ENCODE measurements around the gene MYO18A. TPM values are rescaled to one million over a fixed set of nuclear protein-coding genes. Genes with fewer than 3 reads are reported as not detected.

MYO18A gene
- total and polyA plus RNA-seq, 7 experiments from 2014 or later = 10.2 to 144 (median 95.3) TPM

DNA sequence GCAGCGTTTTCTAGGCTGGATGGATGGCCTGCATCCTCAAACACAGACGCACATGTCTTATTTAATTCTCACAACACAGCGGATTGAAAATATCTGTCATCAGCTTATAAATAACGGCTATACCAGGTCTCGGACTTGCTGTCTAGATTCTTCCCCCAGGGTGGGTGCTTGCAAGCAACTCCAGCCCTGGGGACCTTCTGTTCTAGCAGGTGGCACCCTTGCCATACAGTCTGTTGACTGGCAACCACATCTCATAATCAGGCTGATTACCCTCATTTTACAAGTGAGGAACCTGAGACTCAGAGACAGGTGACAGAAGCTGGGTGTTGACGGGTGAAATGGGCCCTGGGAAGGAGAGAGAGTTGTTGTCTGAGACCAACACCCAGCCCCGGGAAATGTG, 158.1 kb downstream of the MYO18A start:
- ChIA-PET POLR2A (no interaction called here), CTCF (no interaction called here)
- H3K27ac Mint-ChIP-seq = no peak overlapping the region
- peaks cover 0 to 14% (median 5%) of the 10 kb centered on the region in 7 donors for H3K4me1 Mint-ChIP-seq
- Histone ChIP-seq H3K27ac (ENCODE audit: low read depth, low read length) (no peak overlapping the region), H3K9me3 (ENCODE audit: control insufficient read depth in 2 of 3, low read length in 3 of 3) (no peaks in the 10 kb centered on the region), H3K36me3 (ENCODE audit: control insufficient read depth in 2 of 3, insufficient read depth in 3 of 3, low read length in 3 of 3) (no peaks in the 10 kb centered on the region), H3K4me3 (ENCODE audit: low read length) (no peak overlapping the region), H3K27me3 (ENCODE audit: control insufficient read depth in 2 of 2, insufficient read depth in 2 of 2, low read length in 2 of 2) (peaks cover 4 to 10% of the 10 kb centered on the region in 2 donors), H3K4me1 (ENCODE audit: control insufficient read depth in 2 of 2, insufficient read depth in 2 of 2, low read length in 2 of 2) (peaks cover 5 to 7% of the 10 kb centered on the region in 2 donors)
- H3K27me3 Mint-ChIP-seq = peaks cover 39 to 66% (median 56%) of the 10 kb centered on the region in 5 donors
- DNase-seq = no peak
- no peaks in the 10 kb centered on the region for H3K9me3 Mint-ChIP-seq
- H3K36me3 Mint-ChIP-seq = no peaks in the 10 kb centered on the region
- intact Hi-C loops (cut with micrococcal nuclease) = no loop called here
- no peak overlapping the region for H3K4me3 Mint-ChIP-seq
- ATAC-seq = no peak

DNA sequence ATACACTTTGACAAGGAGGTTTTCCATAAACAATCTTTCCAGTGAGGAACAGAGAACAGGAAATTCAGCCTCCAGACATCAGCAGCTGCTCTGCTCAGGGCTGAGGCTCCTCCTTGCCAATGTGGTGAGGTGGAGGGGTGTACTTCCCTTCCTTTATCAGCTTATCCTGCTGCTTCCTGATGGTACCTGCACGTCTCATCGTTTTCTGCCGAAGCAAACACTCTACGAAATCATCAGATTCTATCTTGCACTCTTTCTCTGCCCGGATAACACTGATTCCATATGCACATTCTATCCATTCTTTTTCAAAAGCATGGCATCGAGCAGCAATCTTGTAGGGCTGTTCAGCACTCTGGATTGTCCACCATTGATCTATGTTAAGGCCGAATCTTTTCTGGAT, 159.0 kb downstream of the MYO18A start:
- no peaks in the 10 kb centered on the region for H3K36me3 ChIP-seq (ENCODE audit: control insufficient read depth in 2 of 3, insufficient read depth in 3 of 3, low read length in 3 of 3)
- Mint-ChIP-seq H3K27me3 (peaks cover 39 to 63% (median 59%) of the 10 kb centered on the region in 5 donors), H3K36me3 (no peaks in the 10 kb centered on the region), H3K4me1 (peaks cover 0 to 14% (median 5%) of the 10 kb centered on the region in 7 donors), H3K4me3 (no peak overlapping the region), H3K9me3 (no peaks in the 10 kb centered on the region), H3K27ac (no peak overlapping the region)
- POLR2A ChIA-PET = no interaction called here
- H3K4me3 ChIP-seq (ENCODE audit: low read length) = no peak overlapping the region
- H3K9me3 ChIP-seq (ENCODE audit: control insufficient read depth in 2 of 3, low read length in 3 of 3) = no peaks in the 10 kb centered on the region
- CTCF ChIA-PET = no interaction called here
- ATAC-seq (no peak), DNase-seq (no peak)
- peaks cover 4 to 10% of the 10 kb centered on the region in 2 donors for H3K27me3 ChIP-seq (ENCODE audit: control insufficient read depth in 2 of 2, insufficient read depth in 2 of 2, low read length in 2 of 2)
- peaks cover 5 to 7% of the 10 kb centered on the region in 2 donors for H3K4me1 ChIP-seq (ENCODE audit: control insufficient read depth in 2 of 2, insufficient read depth in 2 of 2, low read length in 2 of 2)
- H3K27ac ChIP-seq (ENCODE audit: low read depth, low read length) = no peak overlapping the region
- intact Hi-C loops (cut with micrococcal nuclease) = no loop called here

Other genes starting within 250 kb of the MYO18A start
- gene PHF12, start 228.9 kb downstream of the MYO18A start, total RNA-seq = 100 to 1,000 TPM in 4 of 5 experiments, 10 to 100 TPM in 1; 89.3 to 162 (median 134) TPM
- gene PHF12, start 228.9 kb downstream of the MYO18A start, polyA plus RNA-seq = 10 to 100 TPM in 1 of 2 donors, 1 to 10 TPM in 1; 6.2 to 21.8 TPM
- gene SEZ6, start 174.4 kb downstream of the MYO18A start, total RNA-seq = 1 to 10 TPM in 1 of 5 experiments, under 1 TPM in 1, not detected in 3; 0.40 to 2.0 TPM
- under 1 TPM; 0.63 to 0.66 TPM for gene SEZ6, start 174.4 kb downstream of the MYO18A start, polyA plus RNA-seq
- gene PIPOX, start 137.3 kb downstream of the MYO18A start, total RNA-seq = 1 to 10 TPM; 1.6 to 6.4 (median 5.3) TPM
- under 1 TPM; 0.27 to 0.49 TPM for gene PIPOX, start 137.3 kb downstream of the MYO18A start, polyA plus RNA-seq
- not detected for gene CRYBA1, start 66.5 kb upstream of the MYO18A start, total RNA-seq
- not detected for gene CRYBA1, start 66.5 kb upstream of the MYO18A start, polyA plus RNA-seq
- 10 to 100 TPM; 60.4 to 85.3 (median 73.0) TPM for gene NUFIP2, start 113.8 kb upstream of the MYO18A start, total RNA-seq
- 1 to 10 TPM; 5.3 to 7.5 TPM for gene NUFIP2, start 113.8 kb upstream of the MYO18A start, polyA plus RNA-seq
- gene TAOK1, start 210.0 kb upstream of the MYO18A start, total RNA-seq = 10 to 100 TPM; 62.4 to 70.1 (median 66.5) TPM
- gene TAOK1, start 210.0 kb upstream of the MYO18A start, polyA plus RNA-seq = 1 to 10 TPM; 2.2 to 3.2 TPM